ENCODE results near the gene CYBA. TPM values are rescaled to one million over a fixed set of nuclear protein-coding genes. Genes with fewer than 3 reads are reported as not detected.

The CYBA gene
- total and polyA plus RNA-seq, 2 of the 4 experiments (the other 2 are of a cell fraction), result 65.6 to 169 TPM

DNA sequence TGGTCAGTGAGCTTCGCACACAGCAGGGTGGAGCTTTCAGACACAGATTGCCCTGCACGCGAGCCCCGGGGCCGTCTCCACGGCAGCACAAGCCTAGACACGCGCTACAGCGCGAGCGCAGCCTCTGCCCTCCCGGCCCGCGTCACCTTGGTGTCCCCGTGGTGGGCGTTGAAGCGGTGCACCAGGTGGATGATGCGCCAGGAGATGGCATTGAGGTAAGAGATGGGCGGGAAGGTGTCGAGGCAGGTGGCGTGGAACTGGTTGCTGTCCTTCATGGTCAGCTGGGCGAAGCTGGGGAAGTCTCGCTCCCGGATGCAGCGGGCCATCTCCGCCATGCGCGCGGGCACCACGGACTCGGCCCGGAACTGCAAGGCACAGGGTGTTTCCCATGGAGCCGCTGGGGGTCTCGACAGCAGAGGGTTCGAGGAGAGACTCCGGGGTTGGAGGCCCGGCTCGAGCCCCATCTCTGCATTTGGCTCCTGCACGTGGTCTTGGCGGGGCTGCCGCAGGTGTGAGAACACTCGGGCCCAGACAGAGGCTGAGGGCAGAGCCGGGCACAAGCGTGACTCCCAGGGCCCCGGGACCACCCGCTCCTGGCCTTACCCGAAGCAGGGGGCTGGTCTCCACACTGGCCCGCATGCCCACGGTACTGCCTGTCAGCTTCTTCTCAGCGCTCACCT, 4.3 kb upstream of the CYBA start:
- no peak overlapping the region for H3K4me3 ChIP-seq (ENCODE audit: insufficient read depth, low read depth, low read length)
- no peak overlapping the region for H3K4ac ChIP-seq (ENCODE audit: low read depth, low read length)
- H3K9ac ChIP-seq (ENCODE audit: low read depth, low read length), result no peak overlapping the region
- no peak overlapping the region for H3K18ac ChIP-seq (ENCODE audit: low read depth, low read length)
- no peaks in the 10 kb centered on the region for H3K9me3 ChIP-seq (ENCODE audit: control insufficient read depth, insufficient read depth, low read length)
- no peak overlapping the region for H2BK120ac ChIP-seq (ENCODE audit: low read depth, low read length)
- no peaks in the 10 kb centered on the region for H3K27me3 ChIP-seq (ENCODE audit: control insufficient read depth, insufficient read depth, low read length)
- peaks cover 5% of the 10 kb centered on the region; the same call in 1 of the 2 replicates for H4K20me1 ChIP-seq (ENCODE audit: insufficient read depth, low read length)
- peaks cover 0 to 26% of the 10 kb centered on the region in 2 experiments; a peak in 3 of 4 replicates for H3K79me1 ChIP-seq (ENCODE audit: low read depth in 1 of 2, low read length in 2 of 2)
- H3K27ac ChIP-seq (ENCODE audit: insufficient read depth, low read length), result no peak overlapping the region
- 96% methylated on average over 43 of the region's 50 CpGs; no CpG with 5 or more reads in 1 of the 2 experiments for WGBS, 2 experiments (ENCODE audit: extremely low coverage in 2 of 2, insufficient read length in 1 of 2)
- H3K23ac ChIP-seq (ENCODE audit: low read depth, low read length), result no peak overlapping the region
- ChIA-PET CTCF (no interaction called here), POLR2A (ENCODE audit: unreplicated experiment) (no interaction called here)
- H2BK20ac ChIP-seq (ENCODE audit: low read depth, low read length), result no peak overlapping the region
- no peak overlapping the region for H2BK15ac ChIP-seq (ENCODE audit: low read depth, low read length)
- dilution Hi-C loops (cut with HindIII; ENCODE audit: low sequenced_read_pairs, unreplicated experiment), result no loop called here
- no peak for ATAC-seq (ENCODE audit: low read depth)
- in situ Hi-C loops (cut with MboI; ENCODE audit: low sequenced_read_pairs), result no loop called here
- H3K56ac ChIP-seq (ENCODE audit: extremely low read depth, insufficient read depth, low read length), result no peak overlapping the region
- H3K9me1 ChIP-seq (ENCODE audit: insufficient read depth, low read length), result no peaks in the 10 kb centered on the region
- no peak overlapping the region for H4K91ac ChIP-seq (ENCODE audit: insufficient read depth, low read depth, low read length)
- peaks cover 13% of the 10 kb centered on the region for H3K36me3 ChIP-seq (ENCODE audit: control insufficient read depth, insufficient read depth, low read length)
- no peak overlapping the region for H2AFZ ChIP-seq (replicated peaks; ENCODE audit: low read length, poor library complexity)
- BruUV-seq (replicated peaks), result no TSS peak
- no peak overlapping the region for H3K14ac ChIP-seq (replicated peaks; ENCODE audit: low read depth, low read length)
- no peak overlapping the region for H4K5ac ChIP-seq (ENCODE audit: low read depth, low read length)
- H2BK5ac ChIP-seq (ENCODE audit: low read depth, low read length, poor library complexity, severe bottlenecking), result no peak overlapping the region
- peaks cover 5% of the 10 kb centered on the region; the same call in 1 of the 2 replicates for H3K4me1 ChIP-seq (ENCODE audit: control insufficient read depth, insufficient read depth, low read length)
- no peak overlapping the region for H3K4me2 ChIP-seq (ENCODE audit: low read depth, low read length)
- H2AK5ac ChIP-seq (ENCODE audit: low read depth, low read length), result no peak overlapping the region
- no peak overlapping the region for H2AK9ac ChIP-seq (replicated peaks; ENCODE audit: low read depth, low read length, poor library complexity)
- DNase-seq, result no peak
- intact Hi-C loops (cut with micrococcal nuclease), result no loop called here
- TF ChIP-seq, protein P1, sequence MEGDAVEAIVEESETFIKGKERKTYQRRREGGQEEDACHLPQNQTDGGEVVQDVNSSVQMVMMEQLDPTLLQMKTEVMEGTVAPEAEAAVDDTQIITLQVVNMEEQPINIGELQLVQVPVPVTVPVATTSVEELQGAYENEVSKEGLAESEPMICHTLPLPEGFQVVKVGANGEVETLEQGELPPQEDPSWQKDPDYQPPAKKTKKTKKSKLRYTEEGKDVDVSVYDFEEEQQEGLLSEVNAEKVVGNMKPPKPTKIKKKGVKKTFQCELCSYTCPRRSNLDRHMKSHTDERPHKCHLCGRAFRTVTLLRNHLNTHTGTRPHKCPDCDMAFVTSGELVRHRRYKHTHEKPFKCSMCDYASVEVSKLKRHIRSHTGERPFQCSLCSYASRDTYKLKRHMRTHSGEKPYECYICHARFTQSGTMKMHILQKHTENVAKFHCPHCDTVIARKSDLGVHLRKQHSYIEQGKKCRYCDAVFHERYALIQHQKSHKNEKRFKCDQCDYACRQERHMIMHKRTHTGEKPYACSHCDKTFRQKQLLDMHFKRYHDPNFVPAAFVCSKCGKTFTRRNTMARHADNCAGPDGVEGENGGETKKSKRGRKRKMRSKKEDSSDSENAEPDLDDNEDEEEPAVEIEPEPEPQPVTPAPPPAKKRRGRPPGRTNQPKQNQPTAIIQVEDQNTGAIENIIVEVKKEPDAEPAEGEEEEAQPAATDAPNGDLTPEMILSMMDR (conservative IDR thresholded peaks at IDR 0.05; ENCODE audit: low read depth, low read length), result no peak
- TF ChIP-seq FOS (IDR thresholded peaks at IDR 0.05; ENCODE audit: low read depth, low read length) (no peak), MAFK (IDR thresholded peaks at IDR 0.05; ENCODE audit: low read depth, low read length) (no peak), ELK1 (IDR thresholded peaks at IDR 0.05; ENCODE audit: borderline replicate concordance, low read depth, low read length) (no peak), POLR2A (IDR thresholded peaks at IDR 0.05; ENCODE audit: low read depth, low read length) (no peak), RCOR1 (IDR thresholded peaks at IDR 0.05; ENCODE audit: insufficient replicate concordance, low read length) (no peak), MAZ (IDR thresholded peaks at IDR 0.05; ENCODE audit: borderline replicate concordance, low read depth, low read length) (no peak)
- no peak overlapping the region for H4K8ac ChIP-seq (ENCODE audit: low read depth in 2 of 2, low read length in 2 of 2)

Data from IMR-90 (cell line).